Measurements from ENCODE around the gene GEN1.

DNA sequence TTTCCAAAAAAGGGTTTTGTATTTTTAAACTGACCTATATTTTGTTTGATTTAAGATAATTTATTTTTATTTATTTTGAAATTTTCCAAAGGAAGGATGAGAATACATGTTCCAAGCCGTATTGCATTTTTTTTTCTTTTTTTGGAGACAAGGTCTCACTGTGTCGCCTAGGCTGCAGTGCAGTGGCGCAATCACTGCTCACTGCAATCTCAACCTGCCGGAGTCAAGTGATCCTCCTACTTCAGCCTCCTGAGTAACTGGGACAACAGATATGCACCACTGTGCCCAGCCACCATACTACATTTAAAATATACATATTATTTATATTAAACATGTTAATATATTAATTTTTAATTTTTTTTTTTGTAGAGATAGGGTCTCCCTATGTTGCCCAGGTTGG lies 15.0 kb downstream of the GEN1 start:
- TF ChIP-seq, protein P1, sequence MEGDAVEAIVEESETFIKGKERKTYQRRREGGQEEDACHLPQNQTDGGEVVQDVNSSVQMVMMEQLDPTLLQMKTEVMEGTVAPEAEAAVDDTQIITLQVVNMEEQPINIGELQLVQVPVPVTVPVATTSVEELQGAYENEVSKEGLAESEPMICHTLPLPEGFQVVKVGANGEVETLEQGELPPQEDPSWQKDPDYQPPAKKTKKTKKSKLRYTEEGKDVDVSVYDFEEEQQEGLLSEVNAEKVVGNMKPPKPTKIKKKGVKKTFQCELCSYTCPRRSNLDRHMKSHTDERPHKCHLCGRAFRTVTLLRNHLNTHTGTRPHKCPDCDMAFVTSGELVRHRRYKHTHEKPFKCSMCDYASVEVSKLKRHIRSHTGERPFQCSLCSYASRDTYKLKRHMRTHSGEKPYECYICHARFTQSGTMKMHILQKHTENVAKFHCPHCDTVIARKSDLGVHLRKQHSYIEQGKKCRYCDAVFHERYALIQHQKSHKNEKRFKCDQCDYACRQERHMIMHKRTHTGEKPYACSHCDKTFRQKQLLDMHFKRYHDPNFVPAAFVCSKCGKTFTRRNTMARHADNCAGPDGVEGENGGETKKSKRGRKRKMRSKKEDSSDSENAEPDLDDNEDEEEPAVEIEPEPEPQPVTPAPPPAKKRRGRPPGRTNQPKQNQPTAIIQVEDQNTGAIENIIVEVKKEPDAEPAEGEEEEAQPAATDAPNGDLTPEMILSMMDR (IDR thresholded peaks at IDR 0.05) = no peak
- no peak for TF ChIP-seq EZH2 (IDR thresholded peaks at IDR 0.05)
